SK-N-SH (cell line): ENCODE measurements around the gene PEAK1. TPM values are rescaled to one million over a fixed set of nuclear protein-coding genes. Genes with fewer than 3 reads are reported as not detected.

Experiments
- CTCF ChIA-PET: fragments of 300-600, 350-600 bp; formaldehyde crosslinking; extraction: SDS; loops from one replicate; lab custom pipeline; 2021; lab: Yijun Ruan, JAX
- POLR2A ChIA-PET: fragments of 350-600 bp; sonication (Branson Sonifier 250); formaldehyde crosslinking; extraction: SDS; loops from one replicate; lab custom pipeline; 2020; ENCODE audit warnings: antibody characterized with exemption, inconsistent platforms; lab: Yijun Ruan, JAX
- DNase-seq: peaks from one replicate; pipeline ENCODE4 v3.0.0; 2012
- H2AFZ ChIP-seq: fragments of 200-600 bp; sonication (generic); 2 replicates; pipeline ENCODE4 v1.8.1; 2016; ENCODE audit warnings: antibody characterized with exemption, mild to moderate bottlenecking, low read depth
- H3F3A ChIP-seq: fragments of 200-600 bp; sonication (generic); replicated peaks from 2 replicates; pipeline ENCODE3; 2016; ENCODE audit warnings: antibody characterized with exemption, mild to moderate bottlenecking; ENCODE audit not compliant: insufficient read depth
- H3K27ac ChIP-seq, 2 experiments: fragments of 200-500 bp in 1 of 2; fragments of 200-600 bp in 1 of 2; sonication (Bioruptor generic) in 1 of 2; sonication (generic), shearing (Covaris generic) in 1 of 2; 2 replicates each; pipeline versions ENCODE4 v1.5.1 to v1.6.1; 2014 to 2016; ENCODE audit warnings: low read depth in 2 of 2, inconsistent platforms in 1 of 2, low read length in 1 of 2, mild to moderate bottlenecking in 1 of 2, mixed read lengths in 1 of 2
- H3K27me3 ChIP-seq: fragments of 200-600 bp; sonication (generic), shearing (Covaris generic); 2 replicates; pipeline ENCODE4 v1.6.1; 2016; ENCODE audit warnings: mixed run types; ENCODE audit not compliant: insufficient read depth
- H3K36me3 ChIP-seq, 2 experiments: fragments of 200-500 bp in 1 of 2; fragments of 200-600 bp in 1 of 2; sonication (Bioruptor generic) in 1 of 2; sonication (generic) in 1 of 2; replicated peaks in 1 of 2; 2 replicates each; pipeline versions ENCODE3 to v1.5.1; 2014 to 2016; ENCODE audit warnings: low read length in 1 of 2, mild to moderate bottlenecking in 1 of 2; ENCODE audit not compliant: insufficient read depth in 2 of 2, control insufficient read depth in 1 of 2
- H3K4me1 ChIP-seq, 2 experiments: fragments of 200-500 bp in 1 of 2; fragments of 200-600 bp in 1 of 2; sonication (Bioruptor generic) in 1 of 2; sonication (generic), shearing (Covaris generic) in 1 of 2; 2 replicates each; pipeline versions ENCODE4 v1.5.1 to v1.6.1; 2014 to 2016; ENCODE audit warnings: low read depth in 1 of 2, low read length in 1 of 2, mixed run types in 1 of 2; ENCODE audit not compliant: insufficient read depth in 2 of 2, control insufficient read depth in 1 of 2
- H3K4me2 ChIP-seq: fragments of 200-600 bp; sonication (generic), shearing (Covaris generic); 2 replicates; pipeline ENCODE4 v1.6.1; 2017; ENCODE audit warnings: mixed run types
- H3K4me3 ChIP-seq, 2 experiments: fragments of 200-500 bp in 1 of 2; fragments of 200-600 bp in 1 of 2; sonication (Bioruptor generic) in 1 of 2; sonication (generic), shearing (Covaris generic) in 1 of 2; 2 replicates each; pipeline versions ENCODE4 v1.5.1 to v1.8.1; 2014 to 2016; ENCODE audit warnings: low read depth in 2 of 2, inconsistent platforms in 1 of 2, low read length in 1 of 2, mild to moderate bottlenecking in 1 of 2, mixed read lengths in 1 of 2, moderate library complexity in 1 of 2
- H3K79me2 ChIP-seq: fragments of 200-600 bp; sonication (generic); 2 replicates; pipeline ENCODE4 v1.8.1; 2017; ENCODE audit warnings: mild to moderate bottlenecking; ENCODE audit not compliant: insufficient read depth
- H3K9ac ChIP-seq: fragments of 200-600 bp; sonication (generic); 2 replicates; pipeline ENCODE4 v1.6.1; 2017; ENCODE audit warnings: mixed run types
- H3K9me2 ChIP-seq: fragments of 200-600 bp; sonication (generic); 2 replicates; pipeline ENCODE4 v1.6.1; 2017; ENCODE audit warnings: mixed run types
- H3K9me3 ChIP-seq: fragments of 200-600 bp; sonication (generic); 2 replicates; pipeline ENCODE4 v1.6.1; 2017; ENCODE audit warnings: mixed run types, mild to moderate bottlenecking, moderate library complexity
- H4K20me1 ChIP-seq: fragments of 200-600 bp; sonication (generic); 2 replicates; pipeline ENCODE4 v1.6.1; 2017; ENCODE audit warnings: mild to moderate bottlenecking, mixed run types; ENCODE audit not compliant: insufficient read depth
- CHD2 ChIP-seq: fragments of 150-350 bp; IDR thresholded peaks from 2 replicates; pipeline ENCODE4 v1.6.1; 2018; ENCODE audit warnings: low read length; ENCODE audit not compliant: partially characterized antibody
- CTCF ChIP-seq: fragments of 200-600 bp; sonication (generic); IDR thresholded peaks from 2 replicates; pipeline ENCODE4 v1.6.1; 2017; ENCODE audit warnings: antibody characterized with exemption, mild to moderate bottlenecking, moderate library complexity
- FOSL2 ChIP-seq: IDR thresholded peaks from 2 replicates; pipeline ENCODE4 v1.4.0; 2012; ENCODE audit warnings: low read depth, mild to moderate bottlenecking, moderate library complexity, borderline replicate concordance
- GABPA ChIP-seq: IDR thresholded peaks from 2 replicates; pipeline ENCODE4 v1.4.0; 2012; ENCODE audit warnings: low read depth, mild to moderate bottlenecking
- MAX ChIP-seq: IDR thresholded peaks from 2 replicates; pipeline ENCODE4 v1.4.0; 2012; ENCODE audit warnings: low read depth
- MEF2A ChIP-seq: IDR thresholded peaks from 2 replicates; pipeline ENCODE4 v1.4.0; 2012; ENCODE audit warnings: low read depth, borderline replicate concordance
- POLR2AphosphoS5 ChIP-seq: IDR thresholded peaks from 2 replicates; pipeline ENCODE4 v1.6.1; 2012; ENCODE audit warnings: low read depth, low read length
- RAD21 ChIP-seq: IDR thresholded peaks from 2 replicates; pipeline ENCODE4 v1.6.1; 2012; ENCODE audit warnings: mild to moderate bottlenecking, low read length
- REST ChIP-seq: IDR thresholded peaks from 2 replicates; pipeline ENCODE4 v1.6.1; 2012; ENCODE audit warnings: mild to moderate bottlenecking, low read depth, low read length, moderate library complexity
- RXRA ChIP-seq: IDR thresholded peaks from 2 replicates; pipeline ENCODE4 v1.4.0; 2012; ENCODE audit warnings: low read depth, mild to moderate bottlenecking, borderline replicate concordance
- TCF12 ChIP-seq: IDR thresholded peaks from 2 replicates; pipeline ENCODE4 v1.4.0; 2012
- USF2 ChIP-seq: fragments of 150-350 bp; IDR thresholded peaks from 2 replicates; pipeline ENCODE4 v1.6.1; 2017; ENCODE audit warnings: antibody characterized with exemption, low read length, low read depth, borderline replicate concordance
- YY1 ChIP-seq: IDR thresholded peaks from 2 replicates; pipeline ENCODE4 v1.4.0; 2012; ENCODE audit warnings: low read depth, mild to moderate bottlenecking
- WGBS: methylation state at CpG from one replicate; pipeline ENCODE4 v1.1.6; 2017; ENCODE audit warnings: low lambda C conversion rate; 5-methylcytosine and 5-hydroxymethylcytosine counted together
- polyA plus RNA-seq, 3 experiments: library from polyadenylated mRNA; depleted of rRNA; stranded (reverse); fragments of >200 nt; gene quantifications; 2 replicates each; pipeline ENCODE4 v1.2.3, GENCODE V29; 2012

The PEAK1 gene
- polyA plus RNA-seq, 1 of the 3 experiments (the other 2 are of a cell fraction): 9.0 TPM

GRCh38 chr15:77416148-77416455 lies 3.8 kb downstream of the PEAK1 start (continued):
- TF ChIP-seq CHD2 (no peak), RAD21 (no peak), MEF2A (no peak)

- Histone ChIP-seq H3K27me3 (no peaks in the 10 kb centered on the region), H3K4me3 (no peak overlapping the region), H3K9ac (no peak overlapping the region), H3K79me2 (peaks cover 89% of the 10 kb centered on the region), H3K9me2 (no peaks in the 10 kb centered on the region), H3F3A (peaks cover 16% of the 10 kb centered on the region), H3K9me3 (no peaks in the 10 kb centered on the region), H4K20me1 (peaks cover 72% of the 10 kb centered on the region), H3K4me2 (no peak overlapping the region), H2AFZ (no peak overlapping the region), H3K36me3 (no peaks in the 10 kb centered on the region), H3K27ac (no peak overlapping the region), H3K4me1 (peaks cover 5 to 29% of the 10 kb centered on the region in 2 experiments; a peak in 3 of 4 replicates)
- POLR2A ChIA-PET: no interaction called here
- CTCF ChIA-PET: interaction anchor here (0.9 to 1.0 kb wide), 2 partner anchors 81 to 218 kb away, joined by 3 read pairs; no protein-coding TSS in a partner anchor
- 91% methylated on average over 4 of the region's 4 CpGs for WGBS
- no peak for DNase-seq
- no peak for TF ChIP-seq CTCF
- TF ChIP-seq POLR2AphosphoS5: no peak
- no peak for TF ChIP-seq CHD2
Observed at GRCh38 chr15:77415450-77416147, 4.3 kb downstream of the PEAK1 start.

GRCh38 chr15:77414789-77415442 lies 5.0 kb downstream of the PEAK1 start:
- 97% methylated on average over 2 of the region's 2 CpGs for WGBS
- POLR2A ChIA-PET: no interaction called here
- H3K4me3 ChIP-seq: no peak overlapping the region
- H3K9me3 ChIP-seq: no peaks in the 10 kb centered on the region
- H3K79me2 ChIP-seq: peaks cover 95% of the 10 kb centered on the region
- no peaks in the 10 kb centered on the region for H3K9me2 ChIP-seq
- no peak for DNase-seq
- peaks cover 78% of the 10 kb centered on the region for H4K20me1 ChIP-seq
- no peaks in the 10 kb centered on the region for H3K36me3 ChIP-seq
- no peak for TF ChIP-seq RXRA
- TF ChIP-seq CHD2: no peak
- TF ChIP-seq USF2: no peak
- no peak for TF ChIP-seq FOSL2
- TF ChIP-seq MAX: no peak
- no peak for TF ChIP-seq REST
- no peak for TF ChIP-seq TCF12
- no peak for TF ChIP-seq YY1
- TF ChIP-seq GABPA: no peak
- TF ChIP-seq, all 33 proteins: peak for 0
- CTCF ChIA-PET: no interaction called here
- H3K27me3 ChIP-seq: no peaks in the 10 kb centered on the region
- peaks cover 16% of the 10 kb centered on the region for H3F3A ChIP-seq
- no peak overlapping the region for H3K9ac ChIP-seq
- no peak overlapping the region for H2AFZ ChIP-seq
- no peak overlapping the region for H3K27ac ChIP-seq
- no peak overlapping the region for H3K4me2 ChIP-seq
- peaks cover 5 to 31% of the 10 kb centered on the region in 2 experiments; a peak in 3 of 4 replicates for H3K4me1 ChIP-seq
